HL-60 (cell line): ENCODE results near the gene PASK.

Experiments
- DNase-seq, 2 experiments: peaks; one replicate each; pipeline ENCODE4 v3.0.0-alpha.2; 2010 to 2020; ENCODE audit warnings: low read depth in 1 of 2, low spot score in 1 of 2
- H3K27ac ChIP-seq: fragments of 250-450 bp; sonication (Bioruptor Pico); replicated peaks from 2 replicates; pipeline ENCODE4 v1.5.1; 2020; ENCODE audit warnings: mild to moderate bottlenecking, moderate library complexity
- H3K27me3 ChIP-seq: fragments of 250-450 bp; sonication (Bioruptor Pico); 2 replicates; pipeline ENCODE4 v1.5.1; 2021; ENCODE audit warnings: mild to moderate bottlenecking, moderate library complexity; ENCODE audit not compliant: insufficient read depth, poor library complexity, severe bottlenecking
- H3K4me3 ChIP-seq: replicated peaks from 2 replicates; pipeline ENCODE4 v1.5.1; 2011; ENCODE audit warnings: mild to moderate bottlenecking, control low read depth, low read length; ENCODE audit not compliant: insufficient read depth
- CTCF ChIP-seq: IDR thresholded peaks from one replicate; pipeline ENCODE4 v1.5.1; 2011; ENCODE audit warnings: low read length, control low read depth, inconsistent platforms; ENCODE audit not compliant: insufficient read depth
- GABPA ChIP-seq: IDR thresholded peaks from 2 replicates; pipeline ENCODE4 v1.6.1; 2012; ENCODE audit warnings: low read depth
- POLR2AphosphoS5 ChIP-seq: IDR thresholded peaks from 2 replicates; pipeline ENCODE4 v1.6.1; 2012; ENCODE audit warnings: low read depth
- SPI1 ChIP-seq: IDR thresholded peaks from 2 replicates; pipeline ENCODE4 v1.6.1; 2012; ENCODE audit warnings: low read depth, mild to moderate bottlenecking, borderline replicate concordance
- TF ChIP-seq, protein P1 (sequence below): IDR thresholded peaks from 2 replicates; pipeline ENCODE4 v1.6.1; 2012; ENCODE audit warnings: low read depth; ENCODE audit not compliant: insufficient replicate concordance

The PASK gene

GRCh38 chr2:241139531-241140444, 9.5 kb downstream of the PASK start:
- TF ChIP-seq CTCF (no peak), SPI1 (no peak), POLR2AphosphoS5 (no peak), GABPA (no peak)
- TF ChIP-seq, protein P1, sequence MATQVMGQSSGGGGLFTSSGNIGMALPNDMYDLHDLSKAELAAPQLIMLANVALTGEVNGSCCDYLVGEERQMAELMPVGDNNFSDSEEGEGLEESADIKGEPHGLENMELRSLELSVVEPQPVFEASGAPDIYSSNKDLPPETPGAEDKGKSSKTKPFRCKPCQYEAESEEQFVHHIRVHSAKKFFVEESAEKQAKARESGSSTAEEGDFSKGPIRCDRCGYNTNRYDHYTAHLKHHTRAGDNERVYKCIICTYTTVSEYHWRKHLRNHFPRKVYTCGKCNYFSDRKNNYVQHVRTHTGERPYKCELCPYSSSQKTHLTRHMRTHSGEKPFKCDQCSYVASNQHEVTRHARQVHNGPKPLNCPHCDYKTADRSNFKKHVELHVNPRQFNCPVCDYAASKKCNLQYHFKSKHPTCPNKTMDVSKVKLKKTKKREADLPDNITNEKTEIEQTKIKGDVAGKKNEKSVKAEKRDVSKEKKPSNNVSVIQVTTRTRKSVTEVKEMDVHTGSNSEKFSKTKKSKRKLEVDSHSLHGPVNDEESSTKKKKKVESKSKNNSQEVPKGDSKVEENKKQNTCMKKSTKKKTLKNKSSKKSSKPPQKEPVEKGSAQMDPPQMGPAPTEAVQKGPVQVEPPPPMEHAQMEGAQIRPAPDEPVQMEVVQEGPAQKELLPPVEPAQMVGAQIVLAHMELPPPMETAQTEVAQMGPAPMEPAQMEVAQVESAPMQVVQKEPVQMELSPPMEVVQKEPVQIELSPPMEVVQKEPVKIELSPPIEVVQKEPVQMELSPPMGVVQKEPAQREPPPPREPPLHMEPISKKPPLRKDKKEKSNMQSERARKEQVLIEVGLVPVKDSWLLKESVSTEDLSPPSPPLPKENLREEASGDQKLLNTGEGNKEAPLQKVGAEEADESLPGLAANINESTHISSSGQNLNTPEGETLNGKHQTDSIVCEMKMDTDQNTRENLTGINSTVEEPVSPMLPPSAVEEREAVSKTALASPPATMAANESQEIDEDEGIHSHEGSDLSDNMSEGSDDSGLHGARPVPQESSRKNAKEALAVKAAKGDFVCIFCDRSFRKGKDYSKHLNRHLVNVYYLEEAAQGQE, result no peak
- no peak for DNase-seq
- no peak overlapping the region for H3K27ac ChIP-seq

DNA sequence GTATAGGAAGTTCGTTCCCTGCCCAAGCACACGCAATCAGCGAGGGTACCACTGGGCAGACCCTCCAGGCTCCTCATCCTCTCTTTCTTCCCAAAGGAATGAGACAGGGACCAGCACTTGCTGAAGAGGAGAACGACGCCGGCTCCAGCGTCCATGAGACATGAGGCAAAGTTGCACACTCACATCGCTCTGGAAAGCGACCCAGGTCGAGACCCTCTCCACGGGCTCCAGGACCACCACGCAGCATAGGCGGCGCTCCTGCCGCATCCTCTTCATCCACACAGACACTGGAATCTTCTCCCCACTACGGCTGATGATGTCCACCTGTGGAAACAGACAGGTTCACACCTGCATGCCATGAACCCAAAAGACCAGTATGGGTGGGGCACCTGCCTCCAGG, 10.8 kb downstream of the PASK start:
- Histone ChIP-seq H3K27ac (no peak overlapping the region), H3K27me3 (no peaks in the 10 kb centered on the region), H3K4me3 (no peak overlapping the region)
- TF ChIP-seq, protein P1, result no peak
- TF ChIP-seq POLR2AphosphoS5 (no peak), GABPA (no peak), CTCF (no peak), SPI1 (no peak)
- no peak for DNase-seq

More at GRCh38 chr2:241139531-241140444, 9.5 kb downstream of the PASK start:
- H3K4me3 ChIP-seq, result no peak overlapping the region
- no peaks in the 10 kb centered on the region for H3K27me3 ChIP-seq

DNA sequence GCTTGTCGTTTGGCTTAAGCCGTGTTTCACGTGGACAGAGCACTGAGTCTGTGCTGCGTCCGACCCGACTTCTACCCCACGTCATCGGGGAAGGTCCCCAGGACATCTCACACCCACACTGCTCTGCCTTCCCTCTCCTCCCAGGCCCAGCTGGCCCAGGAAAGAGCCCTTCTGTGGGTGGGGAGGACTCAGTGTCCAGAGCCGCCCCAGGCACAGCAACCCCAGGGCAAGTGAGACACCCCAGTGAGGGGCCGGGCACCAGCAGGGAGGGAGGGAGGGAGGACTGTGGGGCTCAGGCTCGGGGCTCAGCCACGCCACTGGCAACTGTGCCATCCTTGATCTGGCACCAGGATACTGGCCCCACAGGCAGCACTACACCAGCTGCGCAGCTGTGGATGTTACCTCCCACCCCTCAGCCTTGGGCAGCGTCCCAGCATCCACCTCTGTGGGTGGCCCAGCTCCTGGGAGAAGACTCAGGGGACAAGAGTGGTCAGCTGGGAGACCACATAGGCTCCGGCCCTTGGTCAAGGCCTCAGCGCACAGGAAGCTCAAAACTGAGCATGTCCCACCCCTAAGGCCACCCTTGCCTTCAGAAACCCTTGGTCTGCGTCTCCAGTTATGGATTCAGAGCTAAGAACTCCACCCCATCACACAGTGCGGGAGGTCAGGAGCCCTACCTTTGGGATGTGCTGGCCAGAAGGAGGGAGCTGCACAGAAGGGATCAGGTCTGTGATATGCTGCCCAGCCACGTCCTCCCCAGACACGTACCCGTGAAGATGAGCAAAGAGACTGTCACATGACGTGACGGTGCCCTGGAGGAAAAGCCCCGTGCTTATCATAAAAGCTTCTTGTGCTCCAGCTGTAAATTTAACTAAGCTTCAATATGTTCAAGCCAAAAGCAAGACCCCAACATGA, 11.7 kb downstream of the PASK start:
- H3K27me3 ChIP-seq, result no peaks in the 10 kb centered on the region
- TF ChIP-seq, protein P1, result no peak
- TF ChIP-seq GABPA, result no peak
- no peak for TF ChIP-seq POLR2AphosphoS5
- no peak for TF ChIP-seq SPI1
- H3K4me3 ChIP-seq, result no peak overlapping the region
- no peak for DNase-seq
- H3K27ac ChIP-seq, result no peak overlapping the region
